Measurements from ENCODE around the gene NBAS.

NBAS gene

DNA sequence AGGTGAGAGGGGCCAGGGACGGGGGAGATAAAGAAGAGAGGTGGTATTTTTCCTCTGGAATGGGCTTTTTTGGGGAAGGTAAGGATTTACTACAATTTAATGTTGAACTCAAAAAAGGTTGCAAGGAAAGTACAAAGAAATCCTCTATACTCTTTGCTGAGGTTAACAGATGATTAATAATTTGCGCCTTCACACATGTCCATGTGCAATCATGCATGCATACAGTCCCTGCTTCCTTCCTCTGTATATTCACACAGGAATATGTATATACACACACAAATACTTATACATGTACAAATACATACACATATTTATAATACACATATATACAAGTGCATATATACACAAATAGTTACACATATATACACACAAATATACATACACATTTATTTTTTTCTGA, 193.4 kb downstream of the NBAS start:
- TF ChIP-seq, protein P1, sequence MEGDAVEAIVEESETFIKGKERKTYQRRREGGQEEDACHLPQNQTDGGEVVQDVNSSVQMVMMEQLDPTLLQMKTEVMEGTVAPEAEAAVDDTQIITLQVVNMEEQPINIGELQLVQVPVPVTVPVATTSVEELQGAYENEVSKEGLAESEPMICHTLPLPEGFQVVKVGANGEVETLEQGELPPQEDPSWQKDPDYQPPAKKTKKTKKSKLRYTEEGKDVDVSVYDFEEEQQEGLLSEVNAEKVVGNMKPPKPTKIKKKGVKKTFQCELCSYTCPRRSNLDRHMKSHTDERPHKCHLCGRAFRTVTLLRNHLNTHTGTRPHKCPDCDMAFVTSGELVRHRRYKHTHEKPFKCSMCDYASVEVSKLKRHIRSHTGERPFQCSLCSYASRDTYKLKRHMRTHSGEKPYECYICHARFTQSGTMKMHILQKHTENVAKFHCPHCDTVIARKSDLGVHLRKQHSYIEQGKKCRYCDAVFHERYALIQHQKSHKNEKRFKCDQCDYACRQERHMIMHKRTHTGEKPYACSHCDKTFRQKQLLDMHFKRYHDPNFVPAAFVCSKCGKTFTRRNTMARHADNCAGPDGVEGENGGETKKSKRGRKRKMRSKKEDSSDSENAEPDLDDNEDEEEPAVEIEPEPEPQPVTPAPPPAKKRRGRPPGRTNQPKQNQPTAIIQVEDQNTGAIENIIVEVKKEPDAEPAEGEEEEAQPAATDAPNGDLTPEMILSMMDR (conservative IDR thresholded peaks at IDR 0.05; ENCODE audit: control insufficient read depth, insufficient read depth, low read depth, low read length), result no peak

GRCh38 chr2:15367205-15367604, 193.9 kb downstream of the NBAS start:
- TF ChIP-seq, protein P1 (conservative IDR thresholded peaks at IDR 0.05; ENCODE audit: control insufficient read depth, insufficient read depth, low read depth, low read length), result no peak
- H3K4me3 ChIP-seq (ENCODE audit: control insufficient read depth, low read depth, low read length), result no peak overlapping the region
- no peak for DNase-seq (ENCODE audit: low read depth)

More for the DNA sequence above, 193.4 kb downstream of the NBAS start:
- no peak for DNase-seq (ENCODE audit: low read depth)
- no peak overlapping the region for H3K4me3 ChIP-seq (ENCODE audit: control insufficient read depth, low read depth, low read length)

- TF ChIP-seq, protein P1 (conservative IDR thresholded peaks at IDR 0.05; ENCODE audit: control insufficient read depth, insufficient read depth, low read depth, low read length), result no peak
- no peak for DNase-seq (ENCODE audit: low read depth)
- no peak overlapping the region for H3K4me3 ChIP-seq (ENCODE audit: control insufficient read depth, low read depth, low read length)
Measured at GRCh38 chr2:15365411-15365810, 195.7 kb downstream of the NBAS start.

DNA sequence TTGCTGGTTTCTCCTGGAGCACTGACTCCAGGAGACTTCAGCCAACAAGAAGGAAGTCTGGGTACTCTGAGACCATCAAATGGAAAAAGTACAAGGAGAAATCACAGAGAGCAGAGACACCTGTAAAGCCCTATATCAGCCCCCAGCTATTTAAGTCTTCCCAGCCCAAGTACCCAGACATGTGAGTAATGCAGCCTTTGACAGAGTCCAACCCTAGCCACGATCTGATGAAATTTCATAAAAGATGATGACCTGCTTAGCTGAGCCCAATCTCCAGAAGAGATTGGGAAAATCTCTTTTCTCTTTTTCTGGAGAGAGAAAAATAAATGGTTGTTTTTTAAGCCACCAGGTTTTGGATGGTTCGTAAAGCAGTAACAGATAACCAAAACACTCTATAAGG, 196.6 kb downstream of the NBAS start:
- TF ChIP-seq, protein P1 (conservative IDR thresholded peaks at IDR 0.05; ENCODE audit: control insufficient read depth, insufficient read depth, low read depth, low read length), result no peak
- DNase-seq (ENCODE audit: low read depth), result no peak
- no peak overlapping the region for H3K4me3 ChIP-seq (ENCODE audit: control insufficient read depth, low read depth, low read length)

- DNase-seq (ENCODE audit: low read depth), result no peak
- TF ChIP-seq, protein P1 (conservative IDR thresholded peaks at IDR 0.05; ENCODE audit: control insufficient read depth, insufficient read depth, low read depth, low read length), result no peak
- H3K4me3 ChIP-seq (ENCODE audit: control insufficient read depth, low read depth, low read length), result no peak overlapping the region
Measured at GRCh38 chr2:15363734-15364133, 197.4 kb downstream of the NBAS start.

DNA sequence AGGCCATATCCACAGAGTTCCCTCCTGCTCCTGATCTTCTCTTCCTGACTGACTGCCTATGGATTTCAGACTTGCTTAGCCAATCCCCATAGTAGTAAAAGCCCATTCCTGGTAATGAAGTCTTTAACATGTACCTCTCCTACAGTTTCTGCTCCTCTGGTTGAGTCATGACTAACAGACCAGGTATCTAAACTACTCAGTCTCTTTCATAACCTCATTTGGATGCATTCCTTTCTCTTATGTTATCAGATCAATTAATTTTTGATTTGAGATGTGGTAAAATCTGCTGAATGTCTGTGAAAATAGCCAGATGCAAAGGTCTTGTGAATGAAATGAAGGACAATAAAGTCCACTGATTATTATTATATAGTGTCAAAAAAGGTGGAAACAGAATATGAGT, 198.0 kb downstream of the NBAS start:
- H3K4me3 ChIP-seq (ENCODE audit: control insufficient read depth, low read depth, low read length), result no peak overlapping the region
- TF ChIP-seq, protein P1 (conservative IDR thresholded peaks at IDR 0.05; ENCODE audit: control insufficient read depth, insufficient read depth, low read depth, low read length), result no peak
- DNase-seq (ENCODE audit: low read depth), result peak; percentile 15
